HEK293 (cell line): ENCODE measurements around the gene HGF.

Source experiments
- CTCF ChIA-PET: fragments of 350-600 bp; formaldehyde crosslinking; extraction: SDS; loops from one replicate; lab custom pipeline; 2021; ENCODE audit warnings: antibody characterized with exemption; lab: Yijun Ruan, JAX
- POLR2A ChIA-PET: fragments of 300-600 bp; formaldehyde crosslinking; extraction: SDS; loops from one replicate; lab custom pipeline; 2020; ENCODE audit warnings: antibody characterized with exemption, inconsistent platforms; lab: Yijun Ruan, JAX
- H3K27ac ChIP-seq: fragments of 200-500 bp; sonication (Bioruptor generic); 2 replicates; pipeline ENCODE4 v1.5.1; 2014; ENCODE audit warnings: low read depth, low read length, control low read depth, inconsistent platforms; ENCODE audit errors: extremely low read depth
- H3K36me3 ChIP-seq, 2 experiments: fragments of 200-500 bp in 1 of 2; sonication (Bioruptor generic) in 1 of 2; 1 replicate in 1 of 2; 2 replicates in 1 of 2; pipeline ENCODE4 v1.5.1; 2014 to 2017; ENCODE audit warnings: inconsistent platforms in 2 of 2, low read length in 2 of 2; ENCODE audit not compliant: control insufficient read depth in 2 of 2, insufficient read depth in 1 of 2
- H3K4me1 ChIP-seq: fragments of 200-500 bp; sonication (Bioruptor generic); 2 replicates; pipeline ENCODE4 v1.5.1; 2014; ENCODE audit warnings: mild to moderate bottlenecking, low read length, inconsistent platforms; ENCODE audit not compliant: control insufficient read depth, insufficient read depth
- H3K4me3 ChIP-seq: 2 replicates; pipeline ENCODE4 v1.5.1; 2011; ENCODE audit warnings: low read depth, mild to moderate bottlenecking, control low read depth, low read length, moderate library complexity
- H3K9me3 ChIP-seq: fragments of 200-500 bp; sonication (Bioruptor generic); 2 replicates; pipeline ENCODE4 v1.5.1; 2014; ENCODE audit warnings: low read depth, low read length, inconsistent platforms; ENCODE audit not compliant: control insufficient read depth, insufficient read depth
- BCL11A ChIP-seq: fragments of 450-650 bp; formaldehyde crosslinking; IDR thresholded peaks from 2 replicates; pipeline ENCODE4 v1.5.1; 2016; ENCODE audit warnings: low read depth, missing biosample characterization, missing genetic modification characterization
- GLIS1 ChIP-seq: fragments of 450-650 bp; formaldehyde crosslinking; IDR thresholded peaks from 2 replicates; pipeline ENCODE4 v1.5.1; 2016; ENCODE audit warnings: missing biosample characterization, missing genetic modification characterization
- MZF1 ChIP-seq: fragments of 450-650 bp; formaldehyde crosslinking; IDR thresholded peaks from 2 replicates; pipeline ENCODE4 v1.5.1; 2017; ENCODE audit warnings: missing biosample characterization, missing genetic modification characterization, borderline replicate concordance
- SALL2 ChIP-seq: fragments of 450-650 bp; formaldehyde crosslinking; IDR thresholded peaks from 2 replicates; pipeline ENCODE4 v1.5.0; 2017; ENCODE audit warnings: missing biosample characterization, mild to moderate bottlenecking, missing genetic modification characterization, borderline replicate concordance
- WT1 ChIP-seq: fragments of 450-650 bp; formaldehyde crosslinking; IDR thresholded peaks from 2 replicates; pipeline ENCODE4 v1.5.1; 2016; ENCODE audit warnings: missing biosample characterization, missing genetic modification characterization
- YY1 ChIP-seq: fragments of 450-650 bp; formaldehyde crosslinking; IDR thresholded peaks from 2 replicates; pipeline ENCODE4 v1.5.1; 2018; ENCODE audit warnings: missing biosample characterization, missing genetic modification characterization
- ZNF341 ChIP-seq: fragments of 450-650 bp; formaldehyde crosslinking; IDR thresholded peaks from 2 replicates; pipeline ENCODE4; 2016; ENCODE audit warnings: low read depth, missing biosample characterization, missing genetic modification characterization
- ZNF366 ChIP-seq: fragments of 450-650 bp; formaldehyde crosslinking; conservative IDR thresholded peaks from 2 replicates; pipeline ENCODE4 v1.5.1; 2016; ENCODE audit warnings: missing biosample characterization, missing genetic modification characterization
- ZNF391 ChIP-seq: fragments of 450-650 bp; formaldehyde crosslinking; IDR thresholded peaks from 2 replicates; pipeline ENCODE4 v1.5.1; 2016; ENCODE audit warnings: low read depth, missing biosample characterization, missing genetic modification characterization, borderline replicate concordance
- ZNF501 ChIP-seq: fragments of 450-650 bp; formaldehyde crosslinking; IDR thresholded peaks from 2 replicates; pipeline ENCODE4 v1.5.1; 2016; ENCODE audit warnings: missing biosample characterization, missing genetic modification characterization
- ZNF626 ChIP-seq: fragments of 450-650 bp; sonication (Bioruptor Pico); formaldehyde crosslinking; IDR thresholded peaks from 2 replicates; pipeline ENCODE4 v1.5.1; 2018; ENCODE audit warnings: missing biosample characterization, missing genetic modification characterization, inconsistent platforms
- ZNF776 ChIP-seq: fragments of 450-650 bp; formaldehyde crosslinking; IDR thresholded peaks from 2 replicates; pipeline ENCODE4 v1.5.0; 2017; ENCODE audit warnings: missing biosample characterization, missing genetic modification characterization, borderline replicate concordance
- ZNF785 ChIP-seq: fragments of 450-650 bp; formaldehyde crosslinking; IDR thresholded peaks from 2 replicates; pipeline ENCODE4 v1.5.1; 2016; ENCODE audit warnings: missing biosample characterization, missing genetic modification characterization
- TF ChIP-seq, protein P1 (sequence below): fragments of 450-650 bp; formaldehyde crosslinking; IDR thresholded peaks from 2 replicates; pipeline ENCODE4 v1.5.1; 2016; ENCODE audit warnings: missing biosample characterization, missing genetic modification characterization
- TF ChIP-seq, protein P2 (sequence below): fragments of 450-650 bp; formaldehyde crosslinking; IDR thresholded peaks from 2 replicates; pipeline ENCODE4; 2016; ENCODE audit warnings: missing biosample characterization, missing genetic modification characterization
- TF ChIP-seq, protein P3 (sequence below): fragments of 450-650 bp; formaldehyde crosslinking; IDR thresholded peaks from 2 replicates; pipeline ENCODE4 v1.5.1; 2017; ENCODE audit warnings: missing biosample characterization, missing genetic modification characterization
- TF ChIP-seq, protein P4 (sequence below): fragments of 450-650 bp; formaldehyde crosslinking; IDR thresholded peaks from 2 replicates; pipeline ENCODE4 v1.5.1; 2016; ENCODE audit warnings: missing biosample characterization, missing genetic modification characterization

The HGF gene

DNA sequence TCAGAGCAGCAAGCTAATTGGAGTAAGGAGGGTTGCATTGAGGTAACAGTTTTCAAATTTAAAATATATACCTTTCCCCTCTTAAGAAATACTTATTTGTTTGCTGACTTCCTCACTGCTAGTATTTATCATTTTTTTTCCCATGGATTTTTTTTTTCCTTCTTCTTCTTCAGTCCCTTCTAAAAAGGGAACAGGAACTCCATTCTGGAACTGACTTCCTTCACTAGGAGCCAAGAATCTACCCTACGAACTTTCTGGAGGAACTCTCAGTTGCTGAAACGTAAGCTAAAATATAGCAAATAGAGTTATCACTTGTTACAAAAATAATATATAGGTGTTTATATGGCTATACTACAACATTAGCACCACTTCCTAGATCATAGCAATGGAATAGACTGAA lies 95.4 kb downstream of the HGF start:
- no peak overlapping the region for H3K4me3 ChIP-seq
- no peaks in the 10 kb centered on the region for H3K9me3 ChIP-seq
- CTCF ChIA-PET = interaction anchor here (0.7 to 1.0 kb wide), 2 partner anchors 39 to 41 kb away, joined by 3 read pairs; no protein-coding TSS in a partner anchor
- peaks cover 3% of the 10 kb centered on the region; the same call in 1 of the 2 replicates for H3K4me1 ChIP-seq
- H3K27ac ChIP-seq = no peak overlapping the region
- no peak for TF ChIP-seq BCL11A
- no peak for TF ChIP-seq ZNF366 (tag by site-specific recombination)
- TF ChIP-seq, protein P1, sequence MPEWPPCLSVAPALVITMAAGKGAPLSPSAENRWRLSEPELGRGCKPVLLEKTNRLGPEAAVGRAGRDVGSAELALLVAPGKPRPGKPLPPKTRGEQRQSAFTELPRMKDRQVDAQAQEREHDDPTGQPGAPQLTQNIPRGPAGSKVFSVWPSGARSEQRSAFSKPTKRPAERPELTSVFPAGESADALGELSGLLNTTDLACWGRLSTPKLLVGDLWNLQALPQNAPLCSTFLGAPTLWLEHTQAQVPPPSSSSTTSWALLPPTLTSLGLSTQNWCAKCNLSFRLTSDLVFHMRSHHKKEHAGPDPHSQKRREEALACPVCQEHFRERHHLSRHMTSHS = no peak
- no peak for TF ChIP-seq YY1 (tag by site-specific recombination)
- TF ChIP-seq ZNF341 (tag by site-specific recombination) = no peak
- TF ChIP-seq ZNF785 (tag by site-specific recombination) = no peak
- TF ChIP-seq, protein P2, sequence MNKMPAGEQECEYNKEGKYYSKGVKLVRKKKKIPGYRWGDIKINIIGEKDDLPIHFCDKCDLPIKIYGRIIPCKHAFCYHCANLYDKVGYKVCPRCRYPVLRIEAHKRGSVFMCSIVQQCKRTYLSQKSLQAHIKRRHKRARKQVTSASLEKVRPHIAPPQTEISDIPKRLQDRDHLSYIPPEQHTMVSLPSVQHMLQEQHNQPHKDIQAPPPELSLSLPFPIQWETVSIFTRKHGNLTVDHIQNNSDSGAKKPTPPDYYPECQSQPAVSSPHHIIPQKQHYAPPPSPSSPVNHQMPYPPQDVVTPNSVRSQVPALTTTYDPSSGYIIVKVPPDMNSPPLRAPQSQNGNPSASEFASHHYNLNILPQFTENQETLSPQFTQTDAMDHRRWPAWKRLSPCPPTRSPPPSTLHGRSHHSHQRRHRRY (tag by site-specific recombination) = no peak
- TF ChIP-seq ZNF501 (tag by site-specific recombination) = no peak
- TF ChIP-seq ZNF391 (tag by site-specific recombination) = no peak
- TF ChIP-seq SALL2 (tag by site-specific recombination) = no peak
- TF ChIP-seq ZNF626 (tag by site-specific recombination) = no peak
- no peak for TF ChIP-seq ZNF776
- TF ChIP-seq, all 188 proteins: peak for 0
- H3K36me3 ChIP-seq = no peaks in the 10 kb centered on the region
- POLR2A ChIA-PET = no interaction called here

- POLR2A ChIA-PET = no interaction called here
- H3K27ac ChIP-seq = no peak overlapping the region
- peak; percentile 82; the same call in 1 of the 2 replicates for TF ChIP-seq MZF1 (tag by site-specific recombination)
- TF ChIP-seq, protein P3, sequence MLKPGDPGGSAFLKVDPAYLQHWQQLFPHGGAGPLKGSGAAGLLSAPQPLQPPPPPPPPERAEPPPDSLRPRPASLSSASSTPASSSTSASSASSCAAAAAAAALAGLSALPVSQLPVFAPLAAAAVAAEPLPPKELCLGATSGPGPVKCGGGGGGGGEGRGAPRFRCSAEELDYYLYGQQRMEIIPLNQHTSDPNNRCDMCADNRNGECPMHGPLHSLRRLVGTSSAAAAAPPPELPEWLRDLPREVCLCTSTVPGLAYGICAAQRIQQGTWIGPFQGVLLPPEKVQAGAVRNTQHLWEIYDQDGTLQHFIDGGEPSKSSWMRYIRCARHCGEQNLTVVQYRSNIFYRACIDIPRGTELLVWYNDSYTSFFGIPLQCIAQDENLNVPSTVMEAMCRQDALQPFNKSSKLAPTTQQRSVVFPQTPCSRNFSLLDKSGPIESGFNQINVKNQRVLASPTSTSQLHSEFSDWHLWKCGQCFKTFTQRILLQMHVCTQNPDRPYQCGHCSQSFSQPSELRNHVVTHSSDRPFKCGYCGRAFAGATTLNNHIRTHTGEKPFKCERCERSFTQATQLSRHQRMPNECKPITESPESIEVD (tag by site-specific recombination) = peak; percentile 32
- TF ChIP-seq, protein P4, sequence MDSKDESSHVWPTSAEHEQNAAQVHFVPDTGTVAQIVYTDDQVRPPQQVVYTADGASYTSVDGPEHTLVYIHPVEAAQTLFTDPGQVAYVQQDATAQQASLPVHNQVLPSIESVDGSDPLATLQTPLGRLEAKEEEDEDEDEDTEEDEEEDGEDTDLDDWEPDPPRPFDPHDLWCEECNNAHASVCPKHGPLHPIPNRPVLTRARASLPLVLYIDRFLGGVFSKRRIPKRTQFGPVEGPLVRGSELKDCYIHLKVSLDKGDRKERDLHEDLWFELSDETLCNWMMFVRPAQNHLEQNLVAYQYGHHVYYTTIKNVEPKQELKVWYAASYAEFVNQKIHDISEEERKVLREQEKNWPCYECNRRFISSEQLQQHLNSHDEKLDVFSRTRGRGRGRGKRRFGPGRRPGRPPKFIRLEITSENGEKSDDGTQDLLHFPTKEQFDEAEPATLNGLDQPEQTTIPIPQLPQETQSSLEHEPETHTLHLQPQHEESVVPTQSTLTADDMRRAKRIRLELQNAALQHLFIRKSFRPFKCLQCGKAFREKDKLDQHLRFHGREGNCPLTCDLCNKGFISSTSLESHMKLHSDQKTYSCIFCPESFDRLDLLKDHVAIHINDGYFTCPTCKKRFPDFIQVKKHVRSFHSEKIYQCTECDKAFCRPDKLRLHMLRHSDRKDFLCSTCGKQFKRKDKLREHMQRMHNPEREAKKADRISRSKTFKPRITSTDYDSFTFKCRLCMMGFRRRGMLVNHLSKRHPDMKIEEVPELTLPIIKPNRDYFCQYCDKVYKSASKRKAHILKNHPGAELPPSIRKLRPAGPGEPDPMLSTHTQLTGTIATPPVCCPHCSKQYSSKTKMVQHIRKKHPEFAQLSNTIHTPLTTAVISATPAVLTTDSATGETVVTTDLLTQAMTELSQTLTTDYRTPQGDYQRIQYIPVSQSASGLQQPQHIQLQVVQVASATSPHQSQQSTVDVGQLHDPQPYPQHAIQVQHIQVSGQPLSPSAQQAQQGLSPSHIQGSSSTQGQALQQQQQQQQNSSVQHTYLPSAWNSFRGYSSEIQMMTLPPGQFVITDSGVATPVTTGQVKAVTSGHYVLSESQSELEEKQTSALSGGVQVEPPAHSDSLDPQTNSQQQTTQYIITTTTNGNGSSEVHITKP (tag by site-specific recombination) = 0 out of 2 replicates have a peak, but pooled peaks have one; percentile 32
- TF ChIP-seq, protein P1 = no peak
- TF ChIP-seq WT1 (tag by site-specific recombination) = 0 out of 2 replicates have a peak, but pooled peaks have one; percentile 24
- 0 out of 2 replicates have a peak, but pooled peaks have one; percentile 7 for TF ChIP-seq GLIS1 (tag by site-specific recombination)
- TF ChIP-seq, all 188 proteins: peak for 5
- Histone ChIP-seq H3K4me1 (peaks cover 3% of the 10 kb centered on the region; the same call in 1 of the 2 replicates), H3K4me3 (no peak overlapping the region), H3K9me3 (no peaks in the 10 kb centered on the region), H3K36me3 (no peaks in the 10 kb centered on the region)
- CTCF ChIA-PET = interaction anchor here (0.6 to 1.1 kb wide), 2 partner anchors 9 to 173 kb away, joined by 3 read pairs; no protein-coding TSS in a partner anchor
Observed at GRCh38 chr7:81672872-81673271, 97.0 kb downstream of the HGF start.
